HEK293 (cell line): ENCODE results near the gene SMTN.
"Not testable (repeated sequence)": the region's sequence is repeated elsewhere in the genome, so short reads cannot be mapped to it uniquely, and the experiment has no call there.

Source experiments
- CTCF ChIA-PET: fragments of 350-600 bp; formaldehyde crosslinking; extraction: SDS; loops from one replicate; lab custom pipeline; 2021; ENCODE audit warnings: antibody characterized with exemption; lab: Yijun Ruan, JAX
- POLR2A ChIA-PET: fragments of 300-600 bp; formaldehyde crosslinking; extraction: SDS; loops from one replicate; lab custom pipeline; 2020; ENCODE audit warnings: antibody characterized with exemption, inconsistent platforms; lab: Yijun Ruan, JAX
- H3K27ac ChIP-seq: fragments of 200-500 bp; sonication (Bioruptor generic); 2 replicates; pipeline ENCODE4 v1.5.1; 2014; ENCODE audit warnings: low read depth, low read length, control low read depth, inconsistent platforms; ENCODE audit errors: extremely low read depth
- H3K36me3 ChIP-seq, 2 experiments: fragments of 200-500 bp in 1 of 2; sonication (Bioruptor generic) in 1 of 2; 1 replicate in 1 of 2; 2 replicates in 1 of 2; pipeline ENCODE4 v1.5.1; 2014 to 2017; ENCODE audit warnings: inconsistent platforms in 2 of 2, low read length in 2 of 2; ENCODE audit not compliant: control insufficient read depth in 2 of 2, insufficient read depth in 1 of 2
- H3K4me1 ChIP-seq: fragments of 200-500 bp; sonication (Bioruptor generic); 2 replicates; pipeline ENCODE4 v1.5.1; 2014; ENCODE audit warnings: mild to moderate bottlenecking, low read length, inconsistent platforms; ENCODE audit not compliant: control insufficient read depth, insufficient read depth
- H3K4me3 ChIP-seq: 2 replicates; pipeline ENCODE4 v1.5.1; 2011; ENCODE audit warnings: low read depth, mild to moderate bottlenecking, control low read depth, low read length, moderate library complexity
- H3K9me3 ChIP-seq: fragments of 200-500 bp; sonication (Bioruptor generic); 2 replicates; pipeline ENCODE4 v1.5.1; 2014; ENCODE audit warnings: low read depth, low read length, inconsistent platforms; ENCODE audit not compliant: control insufficient read depth, insufficient read depth
- HOXA7 ChIP-seq: sonication (generic); formaldehyde crosslinking; IDR thresholded peaks from 2 replicates; pipeline ENCODE4 v1.8.1; 2022; ENCODE audit warnings: missing genetic modification reagents, borderline replicate concordance
- KLF10 ChIP-seq: fragments of 450-650 bp; IDR thresholded peaks from 2 replicates; pipeline ENCODE4 v1.5.1; 2018; ENCODE audit warnings: missing biosample characterization, mild to moderate bottlenecking, missing genetic modification characterization
- PBX3 ChIP-seq: sonication (generic); formaldehyde crosslinking; IDR thresholded peaks from 2 replicates; pipeline ENCODE4 v1.8.1; 2022; ENCODE audit warnings: mild to moderate bottlenecking, moderate library complexity, missing genetic modification reagents
- YY1 ChIP-seq: fragments of 450-650 bp; formaldehyde crosslinking; IDR thresholded peaks from 2 replicates; pipeline ENCODE4 v1.5.1; 2018; ENCODE audit warnings: missing biosample characterization, missing genetic modification characterization
- ZBTB20 ChIP-seq: fragments of 450-650 bp; formaldehyde crosslinking; IDR thresholded peaks from 2 replicates; pipeline ENCODE4 v1.5.1; 2016; ENCODE audit warnings: missing biosample characterization, missing genetic modification characterization
- ZNF140 ChIP-seq: fragments of 450-650 bp; formaldehyde crosslinking; IDR thresholded peaks from 2 replicates; pipeline ENCODE4 v1.5.1; 2016; ENCODE audit warnings: missing biosample characterization, missing genetic modification characterization
- ZNF146 ChIP-seq: fragments of 450-650 bp; formaldehyde crosslinking; IDR thresholded peaks from 2 replicates; pipeline ENCODE4 v1.5.1; 2016; ENCODE audit warnings: missing biosample characterization, missing genetic modification characterization
- ZNF16 ChIP-seq: fragments of 450-650 bp; formaldehyde crosslinking; IDR thresholded peaks from 2 replicates; pipeline ENCODE4 v1.5.1; 2016; ENCODE audit warnings: low read depth, missing biosample characterization, missing genetic modification characterization
- ZNF214 ChIP-seq: fragments of 450-650 bp; formaldehyde crosslinking; IDR thresholded peaks from 2 replicates; pipeline ENCODE4 v1.5.1; 2017; ENCODE audit warnings: missing biosample characterization, mild to moderate bottlenecking, missing genetic modification characterization, borderline replicate concordance
- ZNF248 ChIP-seq: fragments of 450-650 bp; formaldehyde crosslinking; IDR thresholded peaks from 2 replicates; pipeline ENCODE4 v1.5.1; 2017; ENCODE audit warnings: missing biosample characterization, missing genetic modification characterization
- ZNF266 ChIP-seq: fragments of 450-650 bp; formaldehyde crosslinking; IDR thresholded peaks from 2 replicates; pipeline ENCODE4 v1.5.1; 2016; ENCODE audit warnings: missing biosample characterization, missing genetic modification characterization, low read depth
- ZNF366 ChIP-seq: fragments of 450-650 bp; formaldehyde crosslinking; conservative IDR thresholded peaks from 2 replicates; pipeline ENCODE4 v1.5.1; 2016; ENCODE audit warnings: missing biosample characterization, missing genetic modification characterization
- ZNF510 ChIP-seq: fragments of 450-650 bp; formaldehyde crosslinking; IDR thresholded peaks from 2 replicates; pipeline ENCODE4 v1.5.1; 2018; ENCODE audit warnings: mild to moderate bottlenecking, missing genetic modification characterization, missing biosample characterization; ENCODE audit not compliant: insufficient replicate concordance
- ZNF558 ChIP-seq: fragments of 450-650 bp; formaldehyde crosslinking; IDR thresholded peaks from 2 replicates; pipeline ENCODE4 v1.5.1; 2016; ENCODE audit warnings: missing biosample characterization, missing genetic modification characterization
- ZNF624 ChIP-seq: fragments of 450-650 bp; formaldehyde crosslinking; IDR thresholded peaks from 2 replicates; pipeline ENCODE4 v1.5.1; 2017; ENCODE audit warnings: missing biosample characterization, missing genetic modification characterization
- ZSCAN23 ChIP-seq: fragments of 450-650 bp; formaldehyde crosslinking; IDR thresholded peaks from 2 replicates; pipeline ENCODE4 v1.5.1; 2016; ENCODE audit warnings: missing biosample characterization, missing genetic modification characterization
- TF ChIP-seq, protein P1 (sequence below): fragments of 450-650 bp; formaldehyde crosslinking; IDR thresholded peaks from 2 replicates; pipeline ENCODE4 v1.5.0; 2017; ENCODE audit warnings: missing biosample characterization, missing genetic modification characterization, borderline replicate concordance
- TF ChIP-seq, protein P2 (sequence below): fragments of 450-650 bp; IDR thresholded peaks from 2 replicates; pipeline ENCODE4 v1.5.1; 2018; ENCODE audit warnings: missing biosample characterization, mild to moderate bottlenecking, missing genetic modification characterization

SMTN gene

GRCh38 chr22:31069691-31070314 is 11.3 kb upstream of the SMTN start:
- H3K9me3 ChIP-seq, H3K4me3 ChIP-seq, H3K36me3 ChIP-seq, H3K4me1 ChIP-seq, CTCF ChIA-PET, POLR2A ChIA-PET, H3K27ac ChIP-seq: not testable (repeated sequence)
- peak; percentile 73 for TF ChIP-seq ZNF16 (tag by site-specific recombination)

- ChIA-PET CTCF (interaction anchor here (0.8 to 1.2 kb wide), 2 partner anchors 9 to 53 kb away, joined by 3 to 6 read pairs; no protein-coding TSS in a partner anchor), POLR2A (interaction anchor here (2.9 kb wide), 1 partner anchor 8 kb away, joined by 12 read pairs; the partner anchor contains the start of gene SMTN)
Measured at GRCh38 chr22:31073125-31073524, 8.0 kb upstream of the SMTN start.

DNA sequence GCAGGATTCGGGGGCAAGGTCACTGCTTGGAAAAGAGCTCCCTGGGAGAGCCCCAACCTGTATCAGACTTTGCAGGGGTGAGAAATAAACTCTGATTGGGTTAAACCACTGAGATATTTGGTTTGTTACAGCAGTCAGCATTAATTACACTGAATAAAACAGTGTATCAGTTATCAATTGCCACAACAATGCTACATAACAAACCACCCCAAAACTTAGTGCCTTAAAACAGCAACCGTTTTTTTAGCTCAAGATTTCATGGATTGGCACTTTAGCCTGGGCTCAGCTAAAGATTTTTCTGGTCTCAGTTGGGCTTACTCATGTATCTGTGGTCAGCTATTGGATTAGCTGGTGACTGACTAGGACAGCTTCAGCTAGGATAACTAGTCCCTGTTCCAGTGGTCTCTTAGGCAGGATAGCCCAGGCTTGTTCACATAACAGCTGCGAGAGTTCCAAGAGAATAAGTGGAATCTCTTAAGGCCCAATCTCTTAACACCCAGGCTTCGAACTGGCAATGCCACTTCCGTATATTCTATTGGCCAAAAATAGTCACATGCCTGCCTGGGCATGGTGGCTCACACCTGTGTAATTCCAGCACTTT is 7.5 kb upstream of the SMTN start:
- ChIA-PET CTCF (interaction anchor here (1.2 kb wide), 1 partner anchor 9 kb away, joined by 3 read pairs; no protein-coding TSS in a partner anchor), POLR2A (interaction anchor here (2.9 kb wide), 1 partner anchor 7 kb away, joined by 12 read pairs; the partner anchor contains the start of gene SMTN)

More at GRCh38 chr22:31073125-31073524, 8.0 kb upstream of the SMTN start:
- H3K27ac ChIP-seq, H3K9me3 ChIP-seq, H3K4me1 ChIP-seq, H3K4me3 ChIP-seq, H3K36me3 ChIP-seq: not testable (repeated sequence)

DNA sequence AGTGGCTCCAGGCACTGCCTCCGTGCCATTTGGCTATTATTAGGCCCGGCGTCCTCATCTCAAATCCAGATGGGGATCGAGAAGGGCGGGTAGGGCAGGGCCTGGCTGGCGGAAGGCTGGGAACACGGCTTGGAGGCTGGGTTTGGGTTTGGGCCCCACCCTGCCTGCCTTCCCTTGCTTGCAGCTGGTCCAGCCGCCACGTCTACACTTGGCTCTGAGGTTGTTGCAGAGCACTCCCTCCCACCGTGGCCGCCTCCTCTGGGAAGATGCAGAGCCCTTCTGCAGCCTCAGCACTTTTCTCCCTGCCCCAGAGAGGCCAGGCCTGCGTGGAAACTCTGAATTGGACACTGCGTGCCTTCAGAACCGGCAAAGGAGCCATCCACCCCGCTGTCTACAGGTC is 5.2 kb upstream of the SMTN start:
- Histone ChIP-seq H3K4me1 (no peaks in the 10 kb centered on the region), H3K4me3 (no peak overlapping the region), H3K36me3 (no peaks in the 10 kb centered on the region), H3K27ac (no peak overlapping the region), H3K9me3 (no peaks in the 10 kb centered on the region)
- ChIA-PET CTCF (interaction anchor here (0.6 kb wide), 1 partner anchor 13 kb away, joined by 5 read pairs; no protein-coding TSS in a partner anchor), POLR2A (no interaction called here)
- TF ChIP-seq ZNF140 (tag by site-specific recombination) = no peak
- TF ChIP-seq ZNF558 (tag by site-specific recombination) = no peak
- no peak for TF ChIP-seq ZSCAN23 (tag by site-specific recombination)
- TF ChIP-seq ZNF266 = no peak
- no peak for TF ChIP-seq ZNF248 (tag by site-specific recombination)
- no peak for TF ChIP-seq ZNF366 (tag by site-specific recombination)
- TF ChIP-seq, protein P1, sequence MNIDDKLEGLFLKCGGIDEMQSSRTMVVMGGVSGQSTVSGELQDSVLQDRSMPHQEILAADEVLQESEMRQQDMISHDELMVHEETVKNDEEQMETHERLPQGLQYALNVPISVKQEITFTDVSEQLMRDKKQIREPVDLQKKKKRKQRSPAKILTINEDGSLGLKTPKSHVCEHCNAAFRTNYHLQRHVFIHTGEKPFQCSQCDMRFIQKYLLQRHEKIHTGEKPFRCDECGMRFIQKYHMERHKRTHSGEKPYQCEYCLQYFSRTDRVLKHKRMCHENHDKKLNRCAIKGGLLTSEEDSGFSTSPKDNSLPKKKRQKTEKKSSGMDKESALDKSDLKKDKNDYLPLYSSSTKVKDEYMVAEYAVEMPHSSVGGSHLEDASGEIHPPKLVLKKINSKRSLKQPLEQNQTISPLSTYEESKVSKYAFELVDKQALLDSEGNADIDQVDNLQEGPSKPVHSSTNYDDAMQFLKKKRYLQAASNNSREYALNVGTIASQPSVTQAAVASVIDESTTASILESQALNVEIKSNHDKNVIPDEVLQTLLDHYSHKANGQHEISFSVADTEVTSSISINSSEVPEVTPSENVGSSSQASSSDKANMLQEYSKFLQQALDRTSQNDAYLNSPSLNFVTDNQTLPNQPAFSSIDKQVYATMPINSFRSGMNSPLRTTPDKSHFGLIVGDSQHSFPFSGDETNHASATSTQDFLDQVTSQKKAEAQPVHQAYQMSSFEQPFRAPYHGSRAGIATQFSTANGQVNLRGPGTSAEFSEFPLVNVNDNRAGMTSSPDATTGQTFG (tag by site-specific recombination) = no peak
- TF ChIP-seq ZNF624 (tag by site-specific recombination) = no peak
- no peak for TF ChIP-seq PBX3
- TF ChIP-seq HOXA7 (CRISPR knock-in tag) = no peak
- no peak for TF ChIP-seq YY1 (tag by site-specific recombination)
- TF ChIP-seq ZNF510 (tag by site-specific recombination) = no peak
- TF ChIP-seq, protein P2, sequence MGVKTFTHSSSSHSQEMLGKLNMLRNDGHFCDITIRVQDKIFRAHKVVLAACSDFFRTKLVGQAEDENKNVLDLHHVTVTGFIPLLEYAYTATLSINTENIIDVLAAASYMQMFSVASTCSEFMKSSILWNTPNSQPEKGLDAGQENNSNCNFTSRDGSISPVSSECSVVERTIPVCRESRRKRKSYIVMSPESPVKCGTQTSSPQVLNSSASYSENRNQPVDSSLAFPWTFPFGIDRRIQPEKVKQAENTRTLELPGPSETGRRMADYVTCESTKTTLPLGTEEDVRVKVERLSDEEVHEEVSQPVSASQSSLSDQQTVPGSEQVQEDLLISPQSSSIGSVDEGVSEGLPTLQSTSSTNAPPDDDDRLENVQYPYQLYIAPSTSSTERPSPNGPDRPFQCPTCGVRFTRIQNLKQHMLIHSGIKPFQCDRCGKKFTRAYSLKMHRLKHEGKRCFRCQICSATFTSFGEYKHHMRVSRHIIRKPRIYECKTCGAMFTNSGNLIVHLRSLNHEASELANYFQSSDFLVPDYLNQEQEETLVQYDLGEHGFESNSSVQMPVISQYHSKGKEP (tag by site-specific recombination) = no peak
- no peak for TF ChIP-seq KLF10 (tag by site-specific recombination)
- TF ChIP-seq ZBTB20 (tag by site-specific recombination) = no peak
- TF ChIP-seq ZNF146 (tag by site-specific recombination) = no peak

More for the DNA sequence above, 7.5 kb upstream of the SMTN start:
- TF ChIP-seq ZNF214 (tag by site-specific recombination) = peak; percentile 90
- H3K9me3 ChIP-seq, H3K4me3 ChIP-seq, H3K36me3 ChIP-seq, H3K4me1 ChIP-seq, H3K27ac ChIP-seq: not testable (repeated sequence)
